Stimulated activated CD4-positive, alpha-beta T cell treated with anti-CD3 and anti-CD28 coated beads, Interleukin-2, amount 100 ng/mL, for 24 hours (primary cell): ENCODE measurements around the gene PRDM2.

ENCODE experiments used
- DNase-seq, 2 donors: peaks; one replicate each; pipeline ENCODE4 v3.0.0-alpha.2; 2020

PRDM2 gene

GRCh38 chr1:13769212-13769611, 69.2 kb downstream of the PRDM2 start:
- DNase-seq = no peak

- DNase-seq = no peak
These were observed 69.8 kb downstream of the PRDM2 start for GRCh38 chr1:13769830-13770229.

- DNase-seq = no peak
These were observed 70.8 kb downstream of the PRDM2 start for GRCh38 chr1:13770743-13771142.

- DNase-seq = no peak
These were observed 71.8 kb downstream of the PRDM2 start for GRCh38 chr1:13771745-13772144.

- DNase-seq = no peak
These were observed 72.3 kb downstream of the PRDM2 start for GRCh38 chr1:13772271-13772670.

GRCh38 chr1:13774121-13774520, 74.1 kb downstream of the PRDM2 start:
- DNase-seq = no peak

GRCh38 chr1:13775459-13775858, 75.5 kb downstream of the PRDM2 start:
- no peak for DNase-seq

GRCh38 chr1:13775916-13776315, 75.9 kb downstream of the PRDM2 start:
- no peak for DNase-seq

GRCh38 chr1:13778431-13778830, 78.4 kb downstream of the PRDM2 start:
- DNase-seq = no peak

GRCh38 chr1:13779930-13780329, 79.9 kb downstream of the PRDM2 start:
- no peak for DNase-seq

GRCh38 chr1:13780780-13781179, 80.8 kb downstream of the PRDM2 start:
- no peak for DNase-seq

GRCh38 chr1:13781228-13781627, 81.2 kb downstream of the PRDM2 start:
- no peak for DNase-seq

- DNase-seq = no peak
These were observed 82.1 kb downstream of the PRDM2 start for GRCh38 chr1:13781907-13782633.

GRCh38 chr1:13782634-13783360, 82.8 kb downstream of the PRDM2 start:
- no peak for DNase-seq

- no peak for DNase-seq
These were observed 83.6 kb downstream of the PRDM2 start for GRCh38 chr1:13783551-13783950.

GRCh38 chr1:13784971-13785370, 85.0 kb downstream of the PRDM2 start:
- no peak for DNase-seq

GRCh38 chr1:13786541-13786940, 86.6 kb downstream of the PRDM2 start:
- no peak for DNase-seq

- DNase-seq = no peak
These were observed 88.8 kb downstream of the PRDM2 start for GRCh38 chr1:13788795-13789194.

GRCh38 chr1:13790290-13791030, 90.5 kb downstream of the PRDM2 start:
- no peak for DNase-seq

GRCh38 chr1:13792419-13792818, 92.4 kb downstream of the PRDM2 start:
- DNase-seq = no peak

- no peak for DNase-seq
These were observed 93.2 kb downstream of the PRDM2 start for GRCh38 chr1:13793088-13793730.

- DNase-seq = no peak
These were observed 94.5 kb downstream of the PRDM2 start for GRCh38 chr1:13794231-13795187.
